ENCODE data around the gene IDH3G.

Gene IDH3G

GRCh38 chrX:153784325-153784967 is 9.7 kb downstream of the IDH3G start:
- DNase-seq: no peak

- DNase-seq: no peak
Observed at GRCh38 chrX:153783378-153784013, 10.7 kb downstream of the IDH3G start.

- no peak for DNase-seq
Observed at GRCh38 chrX:153782871-153783270, 11.3 kb downstream of the IDH3G start.

GRCh38 chrX:153782313-153782712 is 11.9 kb downstream of the IDH3G start:
- no peak for DNase-seq

DNA sequence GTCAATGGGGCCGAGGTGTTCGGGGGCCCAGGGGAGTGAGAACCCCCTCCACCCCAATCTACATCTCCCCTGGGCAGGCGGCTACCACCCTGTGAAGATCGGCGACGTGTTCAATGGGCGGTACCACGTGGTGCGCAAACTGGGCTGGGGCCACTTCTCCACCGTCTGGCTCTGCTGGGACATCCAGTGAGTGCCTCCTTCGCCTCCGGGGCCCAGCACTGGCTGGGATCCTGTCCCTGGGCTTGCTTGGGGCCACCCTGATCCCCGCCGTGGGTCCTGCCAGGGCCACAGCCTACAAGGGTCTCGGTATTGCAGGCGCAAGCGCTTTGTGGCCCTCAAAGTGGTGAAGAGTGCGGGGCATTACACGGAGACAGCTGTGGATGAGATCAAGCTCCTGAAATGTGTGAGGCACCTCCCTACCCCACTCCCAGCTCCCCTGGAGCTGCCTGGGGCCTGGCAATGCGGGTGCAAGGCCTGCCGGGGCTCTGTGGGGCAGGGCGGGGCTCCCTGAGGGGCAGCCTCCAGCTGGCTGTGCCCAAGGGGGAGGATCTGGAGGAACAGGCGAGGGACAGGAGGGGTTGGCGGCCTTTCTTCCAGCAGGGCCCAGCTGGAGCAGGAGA is 12.6 kb downstream of the IDH3G start:
- no peak for DNase-seq

DNA sequence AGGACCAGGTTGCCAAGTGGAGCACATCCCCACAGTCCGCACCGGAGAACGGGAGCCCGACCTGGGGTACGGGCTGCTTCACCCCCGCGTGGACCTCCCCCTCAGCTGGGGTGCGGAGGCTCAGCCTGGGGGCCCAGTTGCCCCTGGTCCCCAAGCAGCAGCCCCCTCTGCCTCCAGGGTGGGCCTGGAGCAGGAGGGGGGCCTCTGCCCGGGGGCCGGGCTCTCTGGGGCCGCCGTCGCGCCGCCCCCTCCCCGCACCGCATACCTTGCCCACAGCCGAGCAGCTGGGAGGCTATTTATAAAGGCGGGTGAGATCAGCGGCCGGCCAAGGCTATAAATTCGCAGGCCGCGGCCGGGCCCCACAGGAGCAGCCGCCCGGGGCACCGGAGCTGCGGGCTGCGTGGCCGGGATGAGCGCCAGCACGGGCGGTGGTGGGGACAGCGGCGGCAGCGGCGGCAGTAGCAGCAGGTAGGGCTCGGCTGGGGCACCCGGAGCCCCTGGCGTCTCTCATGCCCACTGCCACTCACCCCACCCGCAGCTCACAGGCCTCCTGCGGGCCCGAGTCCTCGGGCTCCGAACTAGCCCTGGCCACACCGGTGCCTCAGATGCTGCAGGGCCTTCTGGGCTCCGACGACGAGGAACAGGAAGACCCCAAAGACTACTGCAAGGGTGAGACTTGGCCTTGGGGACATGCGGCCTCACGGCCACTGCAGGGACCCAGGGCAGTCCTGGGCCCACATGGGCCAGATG is 13.3 kb downstream of the IDH3G start, which contains the start of gene SRPK3:
Gene SRPK3 (plus strand): TSS at position 364 of the 750 bp plus-strand sequence. CDS start 46 bp downstream, at position 410.
- no peak for DNase-seq

GRCh38 chrX:153779891-153780677 is 14.1 kb downstream of the IDH3G start:
- DNase-seq: no peak

DNA sequence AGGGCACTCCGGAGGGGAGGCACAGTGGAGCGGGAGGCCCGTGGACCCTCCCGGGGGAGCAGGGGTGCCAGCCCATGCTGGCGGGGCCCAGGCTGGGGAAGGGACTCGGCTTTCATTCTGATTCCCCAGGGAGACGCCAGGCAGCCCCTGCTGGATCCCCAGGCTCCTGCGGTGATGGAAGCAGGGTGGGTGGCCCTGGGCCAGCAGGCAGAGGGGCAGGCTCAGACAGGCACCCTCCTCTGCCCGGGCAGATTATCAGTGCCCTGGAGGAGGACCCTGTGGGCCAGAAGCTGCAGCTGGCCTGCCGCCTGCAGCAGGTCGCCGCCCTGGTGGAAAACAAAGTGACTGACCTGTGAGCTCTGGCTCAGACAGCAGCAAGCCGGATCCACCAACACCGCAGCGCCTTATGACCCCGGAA is 15.5 kb downstream of the IDH3G start:
- no peak for DNase-seq

- no peak for DNase-seq
Observed at GRCh38 chrX:153778181-153778580, 16.0 kb downstream of the IDH3G start.

GRCh38 chrX:153777261-153778090 is 16.7 kb downstream of the IDH3G start:
- DNase-seq: no peak

- DNase-seq: no peak
Observed at GRCh38 chrX:153776611-153777045, 17.5 kb downstream of the IDH3G start.

- no peak for DNase-seq
Observed at GRCh38 chrX:153776120-153776599, 18.0 kb downstream of the IDH3G start.

DNA sequence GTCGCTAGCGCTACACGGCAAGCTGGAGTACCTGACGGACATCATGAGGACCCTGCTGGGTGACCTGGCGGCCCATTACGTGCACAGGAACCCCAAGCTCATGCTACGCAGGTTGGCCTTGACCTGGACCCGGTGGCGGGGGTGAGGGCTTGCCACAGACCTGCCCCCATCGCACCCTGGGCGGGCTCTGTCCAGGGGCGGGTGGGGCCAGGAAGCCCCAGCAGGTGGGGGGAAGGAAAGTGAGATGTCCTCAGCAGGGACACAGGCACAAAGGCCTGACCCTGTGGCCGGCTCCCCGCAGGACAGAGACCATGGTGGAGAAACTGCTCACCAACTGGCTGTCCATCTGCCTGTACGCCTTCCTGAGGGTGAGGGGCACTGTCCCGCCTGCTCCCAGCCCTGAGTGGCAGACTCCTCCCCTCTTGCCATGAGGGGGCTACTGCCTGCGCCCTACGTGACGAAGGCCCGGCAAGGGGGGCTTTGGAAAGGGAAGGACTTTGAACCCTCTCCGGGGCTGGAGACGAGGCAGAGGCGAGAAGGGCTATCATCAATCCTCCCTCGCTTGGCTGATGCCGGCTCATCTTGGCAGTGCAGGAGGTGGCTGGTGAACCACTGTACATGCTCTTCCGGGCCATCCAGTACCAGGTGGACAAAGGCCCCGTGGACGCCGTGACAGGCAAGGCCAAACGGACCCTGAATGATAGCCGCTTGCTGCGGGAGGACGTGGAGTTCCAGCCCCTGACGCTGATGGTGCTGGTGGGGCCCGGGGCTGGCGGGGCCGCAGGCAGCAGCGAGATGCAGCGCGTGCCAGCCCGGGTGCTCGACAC is 18.7 kb downstream of the IDH3G start:
- no peak for DNase-seq

- no peak for DNase-seq
Observed at GRCh38 chrX:153774576-153775292, 19.4 kb downstream of the IDH3G start.

- DNase-seq: no peak
Observed at GRCh38 chrX:153773741-153774575, 20.2 kb downstream of the IDH3G start.

GRCh38 chrX:153773218-153773611 is 21.0 kb downstream of the IDH3G start:
- DNase-seq: no peak

- no peak for DNase-seq
Observed at GRCh38 chrX:153772316-153773217, 21.6 kb downstream of the IDH3G start.

Measured in kidney glomerular epithelial cell (primary cell).